Measurements from ENCODE around the gene GPR42. TPM values are rescaled to one million over a fixed set of nuclear protein-coding genes. Genes with fewer than 3 reads are reported as not detected.
"Not testable (repeated sequence)": the region's sequence is repeated elsewhere in the genome, so short reads cannot be mapped to it uniquely, and the experiment has no call there.

GPR42 gene
- total RNA-seq, 1 donor from 2014 or later: not detected

DNA sequence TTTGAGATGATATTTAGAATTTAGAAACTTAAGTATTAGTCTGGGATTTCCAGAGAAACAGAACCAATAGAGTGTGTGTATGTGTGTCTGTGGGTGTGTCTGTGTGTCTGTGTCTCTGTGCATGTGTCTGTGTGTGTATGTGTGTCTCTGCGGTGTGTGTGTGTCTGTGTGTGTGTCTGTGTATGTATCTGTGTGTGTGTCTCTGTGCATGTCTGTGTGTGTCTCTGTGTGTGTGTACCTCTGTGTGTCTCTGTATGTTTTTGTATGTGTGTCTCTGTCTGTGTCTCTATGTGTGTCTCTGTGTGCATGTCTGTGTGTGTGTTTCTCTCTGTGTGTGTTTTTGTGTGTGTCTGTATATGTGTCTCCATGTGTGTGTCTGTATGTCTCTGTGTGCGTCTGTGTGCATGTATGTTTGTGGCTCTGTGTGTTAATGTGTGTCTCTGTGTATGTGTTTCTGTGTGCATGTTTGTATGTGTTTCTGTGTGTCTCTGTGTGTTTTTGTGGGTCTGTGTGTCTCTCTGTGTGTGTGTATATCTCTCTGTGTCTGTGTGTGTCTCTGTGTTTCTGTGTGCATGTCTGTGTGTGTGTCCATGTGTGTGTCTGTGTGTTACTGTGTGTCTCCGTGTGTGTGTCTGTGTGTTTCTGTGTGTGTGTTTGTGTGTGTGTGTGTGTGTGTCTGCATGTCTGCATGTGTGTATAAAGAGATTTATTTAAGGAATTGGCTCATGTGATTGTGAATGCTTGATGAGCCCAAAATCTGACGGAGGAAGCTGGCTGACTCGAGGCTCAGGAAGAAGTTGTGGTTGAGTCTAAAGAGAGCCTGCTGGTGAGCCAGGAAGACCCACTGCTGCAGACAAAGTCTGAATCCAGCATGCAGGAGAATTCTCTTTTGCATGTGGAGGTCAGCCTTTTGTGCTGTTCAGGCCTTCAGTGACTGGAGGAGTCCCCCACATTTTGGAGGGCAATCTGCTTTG, 22.2 kb downstream of the GPR42 start:
- FAIRE-seq (no peak), DNase-seq (ENCODE audit: low spot score in 2 of 2) (no peak)

DNA sequence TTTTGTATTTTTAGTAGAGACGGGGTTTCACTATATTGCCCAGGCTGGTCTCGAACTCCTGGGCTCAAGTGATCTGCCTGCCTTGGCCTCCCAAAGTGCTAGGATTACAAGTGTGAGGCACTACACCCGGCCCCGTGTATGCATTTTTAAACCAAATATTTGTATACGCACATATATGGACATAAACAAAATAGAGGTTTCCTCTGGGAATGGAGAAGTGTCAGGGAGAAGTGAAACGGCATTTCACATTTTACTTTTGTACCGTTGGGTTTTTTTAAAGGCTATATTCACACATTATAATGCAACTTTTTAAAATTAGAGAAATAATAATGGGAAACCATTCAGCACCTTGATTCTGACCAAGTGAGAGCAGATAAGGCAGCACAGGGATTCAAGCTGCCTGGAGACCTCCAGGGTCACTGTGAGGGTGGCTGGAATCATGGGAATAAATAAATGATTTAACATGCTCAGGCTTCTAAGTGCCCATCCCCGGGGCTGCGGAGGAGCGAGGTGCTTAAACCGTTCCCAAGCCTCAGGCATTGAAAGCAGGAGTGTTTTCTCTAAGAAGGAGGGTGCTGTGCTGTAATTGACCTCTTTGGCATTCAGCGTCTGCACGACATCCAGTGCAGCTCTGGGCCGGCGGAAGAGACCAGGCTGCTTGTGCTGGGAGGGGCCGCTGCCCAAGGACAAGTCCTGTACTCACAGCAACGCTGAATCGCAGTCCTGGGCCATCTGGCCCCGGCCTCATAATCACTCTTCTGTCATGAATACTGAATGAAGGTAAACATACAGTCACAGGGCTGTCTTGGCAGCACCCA, 24.7 kb downstream of the GPR42 start:
- DNase-seq (ENCODE audit: low spot score in 2 of 2) (no peak), FAIRE-seq (no peak)

DNA sequence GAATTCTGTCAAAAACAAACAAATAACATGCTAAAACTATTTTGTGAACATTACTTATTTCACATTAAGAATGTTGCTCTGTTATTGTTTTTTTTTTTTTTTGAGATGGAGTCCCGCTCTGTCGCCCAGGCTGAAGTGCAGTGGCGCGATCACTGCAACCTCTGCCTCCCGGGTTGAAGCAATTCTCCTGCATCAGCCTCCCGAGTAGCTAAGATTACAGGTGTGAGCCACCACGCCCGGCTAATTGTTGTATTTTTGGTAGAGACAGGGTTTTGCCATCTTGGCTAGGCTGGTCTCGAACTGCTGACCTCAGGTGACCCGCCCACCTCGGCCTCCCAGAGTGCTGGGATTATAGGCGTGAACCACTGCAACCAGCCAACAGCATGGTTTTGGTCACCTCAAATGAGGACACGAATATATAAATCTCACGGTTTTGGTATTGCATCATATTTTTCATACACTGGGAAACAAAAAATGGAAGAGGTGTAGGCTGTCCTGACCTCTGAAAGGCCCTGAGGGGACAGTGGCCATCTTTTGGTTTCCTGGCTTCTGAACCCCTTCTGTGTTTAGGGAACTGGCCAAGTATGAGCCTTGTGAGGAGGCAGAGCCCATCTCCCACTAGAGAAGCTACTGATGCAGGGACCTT, 25.5 kb downstream of the GPR42 start:
- FAIRE-seq (no peak), DNase-seq (ENCODE audit: low spot score in 2 of 2) (no peak)

DNA sequence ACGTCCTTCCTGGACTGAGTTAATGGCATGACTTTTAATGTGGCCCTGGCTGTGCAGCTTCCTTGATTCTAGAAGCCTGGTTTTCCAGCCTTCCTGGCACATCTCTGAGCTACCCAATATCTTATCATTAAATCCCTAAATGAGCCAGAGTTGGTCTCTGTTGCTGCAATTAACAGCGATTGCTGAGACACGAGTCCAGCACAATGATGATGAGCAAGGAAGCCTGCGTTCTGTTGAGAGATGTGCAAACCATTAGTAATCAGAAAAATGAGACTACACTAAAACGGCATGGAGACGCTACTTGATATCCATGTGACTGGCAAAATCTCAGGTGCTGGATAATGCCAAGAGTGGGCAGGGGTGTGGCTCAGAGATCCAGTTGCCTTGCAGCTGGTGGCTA, 26.2 kb downstream of the GPR42 start:
- FAIRE-seq: no peak
- DNase-seq (ENCODE audit: low spot score in 2 of 2): no peak

DNA sequence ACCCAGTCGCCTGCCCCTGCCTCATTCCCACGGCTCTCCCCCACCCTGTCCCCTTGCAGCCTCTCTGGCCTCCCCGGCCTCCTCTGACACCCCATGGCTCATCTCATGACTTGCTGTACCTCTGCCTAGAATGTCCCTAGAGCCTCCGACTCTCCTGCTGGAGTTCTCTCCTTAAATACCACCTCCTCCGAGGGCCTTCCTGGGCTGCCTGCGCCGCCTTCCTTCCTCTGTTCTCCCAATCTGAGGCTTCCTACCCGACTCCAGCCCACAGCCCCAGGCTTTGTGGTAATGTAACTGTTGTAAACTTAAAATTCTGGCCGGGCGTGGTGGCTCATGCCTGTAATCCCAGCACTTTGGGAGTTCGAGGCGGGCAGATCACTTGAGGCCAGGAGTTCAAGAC, 27.7 kb downstream of the GPR42 start:
- DNase-seq (ENCODE audit: low spot score in 2 of 2) (no peak), FAIRE-seq (no peak)

DNA sequence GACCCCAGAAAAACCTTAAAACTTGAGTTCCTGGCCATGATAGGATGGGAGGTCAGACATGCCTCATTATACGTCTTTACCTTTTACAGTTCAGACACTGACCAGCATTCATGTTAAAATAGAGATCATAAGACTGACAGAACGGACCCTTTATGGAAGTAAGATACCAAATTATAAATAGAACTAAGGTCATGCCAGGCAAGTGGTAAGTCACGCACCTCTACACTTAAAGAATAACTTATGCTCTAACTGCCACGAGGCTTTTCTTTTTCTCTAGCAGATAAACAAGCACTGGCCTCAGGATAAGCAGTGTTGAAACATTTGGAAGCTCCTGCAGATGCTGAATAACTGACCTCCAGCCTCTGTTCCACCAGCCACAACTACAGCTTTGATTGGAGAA, 28.4 kb downstream of the GPR42 start:
- no peak for FAIRE-seq
- DNase-seq (ENCODE audit: low spot score in 2 of 2): no peak

DNA sequence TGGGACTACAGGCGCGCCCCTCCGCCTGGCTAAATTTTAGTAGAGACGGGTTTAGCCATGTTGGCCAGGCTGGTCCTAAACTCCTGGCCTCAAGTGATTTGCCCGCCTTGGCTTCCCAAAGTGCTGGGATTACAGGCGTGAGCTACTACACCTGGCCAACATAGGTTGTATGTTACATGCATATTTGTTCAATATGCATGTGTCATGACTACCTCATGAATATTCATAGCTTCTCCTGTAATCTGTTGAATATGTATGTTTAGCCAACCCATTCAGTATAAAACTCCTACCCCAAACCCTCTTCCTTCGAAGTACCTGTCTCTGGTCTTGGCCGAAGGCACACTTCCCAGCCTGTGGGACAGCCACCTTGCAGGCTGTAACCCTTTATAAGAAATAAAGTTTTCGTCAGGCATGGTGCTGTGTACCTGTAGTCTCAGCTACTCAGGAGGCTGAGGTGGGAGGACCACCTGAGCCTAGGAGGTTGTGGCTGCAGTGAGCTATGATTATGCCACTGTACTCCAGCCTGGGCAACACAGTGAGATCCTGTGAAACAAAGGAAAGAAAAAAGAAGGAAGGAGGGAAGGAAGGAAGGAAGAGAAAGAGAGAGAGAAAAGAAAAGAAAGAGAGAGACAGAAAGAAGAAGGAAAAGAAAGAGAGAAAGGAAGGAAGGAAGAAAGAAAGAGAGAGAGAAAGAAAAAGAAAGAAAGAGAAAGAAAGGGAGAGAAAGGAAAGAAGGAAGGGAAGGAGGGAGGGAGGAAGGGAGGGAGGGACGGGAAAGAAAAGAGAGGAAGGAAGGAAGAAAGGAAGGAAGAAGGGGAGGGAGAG, 29.3 kb downstream of the GPR42 start:
- DNase-seq (ENCODE audit: low spot score in 2 of 2) (no peak), FAIRE-seq (no peak)

DNA sequence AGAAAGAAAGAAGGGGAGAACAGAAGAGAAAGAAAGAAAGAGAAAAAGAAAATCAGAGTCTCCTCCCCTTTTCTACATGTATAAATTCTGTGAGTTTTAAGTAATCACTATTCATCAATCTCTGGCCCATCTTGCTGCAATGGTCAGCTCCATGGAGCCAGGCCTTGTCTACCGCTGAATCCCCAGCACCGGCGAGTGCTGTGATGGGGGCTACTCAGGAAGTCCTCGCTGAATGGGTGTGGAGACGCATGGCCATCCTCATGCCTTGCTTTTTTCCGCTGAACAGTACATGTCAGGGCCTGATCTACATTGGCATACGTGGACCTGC, 29.9 kb downstream of the GPR42 start:
- no peak for DNase-seq (ENCODE audit: low spot score in 2 of 2)
- FAIRE-seq: no peak

DNA sequence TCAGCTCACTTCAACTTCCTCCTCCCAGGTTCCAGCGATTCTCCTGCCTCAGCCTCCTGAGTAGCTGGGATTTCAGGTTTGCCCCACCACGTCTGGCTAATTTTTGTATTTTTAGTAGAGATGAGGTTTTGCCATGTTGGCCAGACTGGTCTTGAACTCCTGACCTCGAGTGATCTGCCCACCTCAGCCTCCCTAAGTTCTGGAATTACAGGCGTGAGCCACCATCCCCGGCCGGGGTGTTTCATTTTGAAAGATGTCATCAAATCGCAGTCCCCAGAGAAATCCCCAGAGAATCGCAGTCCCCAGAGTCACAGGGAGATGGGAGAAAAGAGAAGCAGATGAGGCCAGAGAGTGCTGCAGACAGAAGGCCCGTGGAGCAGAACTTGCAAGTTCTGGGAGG, 30.5 kb downstream of the GPR42 start:
- FAIRE-seq; DNase-seq (ENCODE audit: low spot score in 2 of 2): not testable (repeated sequence)

DNA sequence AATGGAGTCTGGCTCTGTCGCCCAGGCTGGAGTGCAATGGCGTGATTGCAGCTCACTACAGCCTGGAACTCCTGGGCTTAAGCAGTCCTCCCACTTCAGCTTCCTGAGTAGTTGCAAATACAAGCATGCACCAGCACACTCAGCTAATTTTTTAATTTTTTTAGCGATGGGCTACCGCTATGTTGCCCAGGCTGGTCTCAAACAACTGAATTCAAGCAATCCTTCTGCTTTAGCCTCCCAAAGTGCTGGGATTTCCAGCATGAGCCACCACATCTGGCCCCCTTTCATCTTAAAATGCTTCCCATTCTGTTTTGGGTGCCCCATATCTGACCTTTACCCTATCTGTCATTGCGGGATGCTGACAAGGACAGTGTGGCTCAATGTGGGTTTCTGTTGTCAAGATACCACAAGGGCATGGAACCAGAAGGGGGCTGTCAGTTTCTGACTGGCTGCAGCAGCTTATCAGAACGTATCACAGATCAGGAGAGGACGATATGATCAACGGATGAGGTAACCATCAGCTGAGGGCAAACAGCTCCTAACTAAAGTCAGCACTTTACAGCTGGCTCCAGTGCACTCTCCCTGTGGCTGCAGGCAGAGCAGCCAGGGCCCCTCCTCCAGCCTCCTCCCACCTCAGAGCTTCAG, 32.4 kb downstream of the GPR42 start:
- no peak for FAIRE-seq
- no peak for DNase-seq (ENCODE audit: low spot score in 2 of 2)

DNA sequence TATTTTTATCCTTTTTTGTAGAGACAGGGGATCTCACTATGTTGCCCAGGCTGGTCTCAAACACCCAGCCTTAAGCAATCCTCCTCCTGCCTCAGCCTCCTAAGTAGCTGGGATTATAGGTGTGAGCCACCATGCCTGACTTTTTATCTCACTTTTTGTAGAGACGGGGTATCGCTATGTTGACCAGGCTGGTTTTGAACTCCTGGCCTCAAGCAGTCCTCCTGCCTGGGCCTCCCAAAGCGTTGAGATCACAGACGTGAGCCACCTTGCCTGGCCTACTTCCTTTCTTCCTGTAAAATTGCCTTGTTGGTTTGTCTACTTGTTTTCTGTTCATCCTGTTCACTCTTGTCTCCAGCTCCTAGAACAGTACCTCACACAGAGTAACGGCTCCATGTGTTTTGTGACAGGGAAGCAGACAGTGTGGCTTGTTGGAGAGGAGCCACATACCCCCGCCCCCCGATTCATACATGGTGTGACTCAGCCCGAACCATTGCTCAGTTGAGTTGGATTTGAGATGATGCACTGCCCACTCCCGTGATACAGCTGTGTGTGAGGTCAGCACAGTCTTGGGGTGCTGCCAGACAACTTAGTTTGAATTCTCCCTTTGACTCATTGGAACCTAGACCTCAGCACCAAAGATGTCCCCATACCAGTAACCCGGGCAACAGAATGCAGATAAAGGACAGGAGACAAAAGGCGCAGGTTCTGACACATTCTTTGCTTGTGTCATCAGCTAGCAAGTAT, 34.2 kb downstream of the GPR42 start:
- DNase-seq (ENCODE audit: low spot score in 2 of 2) (peak in 1 of 2 donors; percentile 25), FAIRE-seq (no peak)

DNA sequence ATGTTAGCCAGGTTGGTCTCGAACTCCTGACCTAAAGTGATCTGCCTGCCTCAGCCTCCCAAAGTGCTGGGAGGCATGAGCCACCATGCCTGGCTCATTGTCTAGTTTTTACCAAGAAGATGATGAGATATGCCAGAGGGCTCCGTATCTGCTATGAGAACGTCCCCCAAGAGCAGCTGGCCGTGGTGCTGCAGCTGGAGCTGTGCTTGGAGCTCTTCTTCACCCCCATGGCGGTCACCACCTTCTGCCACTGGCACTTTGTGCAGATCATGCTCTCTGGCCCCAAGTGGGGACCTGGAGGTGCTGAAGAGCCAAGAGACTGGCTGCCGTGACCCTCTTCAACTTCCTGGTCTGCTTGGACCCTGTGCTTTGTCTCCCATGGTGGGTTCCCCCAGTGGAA, 36.8 kb downstream of the GPR42 start:
- DNase-seq (ENCODE audit: low spot score in 2 of 2) (no peak), FAIRE-seq (no peak)

DNA sequence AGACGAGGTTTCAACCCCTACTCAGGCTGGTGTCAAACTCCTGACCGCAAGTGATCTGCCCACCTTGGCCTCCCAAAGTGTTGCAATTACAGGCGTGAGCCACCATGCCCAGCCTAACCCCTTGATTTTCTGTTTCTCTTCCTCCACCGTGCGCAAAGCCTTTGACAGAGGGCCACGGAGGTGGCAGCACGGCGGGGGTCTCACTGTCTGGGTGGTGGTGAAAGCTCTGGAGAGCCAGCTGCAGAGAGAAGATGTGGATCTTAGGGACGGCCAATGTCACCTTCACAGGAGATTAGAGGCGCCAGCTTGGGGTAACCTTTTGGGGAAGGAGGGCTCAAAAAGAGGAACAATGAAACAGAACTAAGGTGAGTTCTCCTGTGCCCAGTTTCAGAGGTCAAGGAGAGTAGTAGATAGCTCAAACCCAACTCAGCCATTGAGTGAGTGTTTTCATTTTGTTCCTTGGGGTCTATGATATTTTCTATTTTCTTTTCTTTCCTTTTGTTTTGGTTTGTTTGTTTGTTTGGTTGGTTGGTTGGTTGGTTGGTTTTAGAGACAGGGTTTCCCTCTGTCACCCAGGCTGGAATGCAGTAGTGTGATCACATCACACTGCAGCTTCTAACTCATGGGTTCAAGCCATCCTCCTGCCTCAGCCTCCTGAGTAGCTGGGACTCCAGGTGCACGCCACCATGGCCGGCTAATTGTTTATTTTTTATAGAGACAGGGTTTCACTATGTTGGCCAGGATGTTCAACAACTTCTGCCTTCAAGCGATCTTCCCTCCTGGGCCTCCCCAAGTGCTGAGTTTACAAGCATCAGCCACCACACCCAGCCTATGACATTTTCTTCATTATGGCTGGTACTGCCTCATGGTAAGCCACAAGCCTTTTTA, 37.7 kb downstream of the GPR42 start:
- no peak for DNase-seq (ENCODE audit: low spot score in 2 of 2)
- FAIRE-seq: no peak

DNA sequence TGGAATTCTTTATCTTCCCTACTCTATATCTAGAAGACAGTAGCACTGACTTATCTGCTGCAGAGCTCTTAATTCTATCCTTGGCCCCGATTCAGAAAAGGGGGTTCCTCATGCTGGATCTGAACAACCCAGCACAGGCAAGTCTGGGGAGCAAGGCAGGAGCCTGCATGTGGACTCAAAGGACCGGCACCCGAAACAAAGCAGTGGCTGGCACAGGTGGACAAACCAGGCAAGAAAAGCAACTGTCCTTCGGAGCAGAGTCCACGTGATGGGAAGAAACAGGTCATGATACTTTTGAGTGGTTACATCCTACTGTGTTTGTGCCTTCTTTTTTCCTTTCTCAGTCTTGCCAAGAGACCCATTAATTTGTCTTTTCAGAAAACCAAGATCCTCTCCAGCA, 38.3 kb downstream of the GPR42 start:
- DNase-seq (ENCODE audit: low spot score in 2 of 2) (no peak), FAIRE-seq (no peak)

DNA sequence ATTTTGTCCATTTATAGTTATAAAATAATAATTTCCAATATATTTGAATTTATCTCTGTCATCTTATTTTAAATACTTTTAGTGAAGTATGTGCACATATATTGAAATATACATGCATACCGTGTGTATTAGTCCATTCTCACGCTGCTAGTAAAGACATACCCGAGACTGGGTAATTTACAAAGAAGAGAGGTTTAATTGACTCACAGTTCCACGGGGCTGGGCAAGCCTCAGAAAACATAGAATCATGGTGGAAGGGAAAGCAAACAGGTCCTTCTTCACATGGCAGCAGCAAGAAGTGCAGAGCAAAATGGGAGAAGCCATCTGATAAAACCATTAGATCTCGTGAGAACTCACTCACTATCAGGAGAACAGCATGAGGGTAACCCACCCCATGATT, 39.6 kb downstream of the GPR42 start:
- DNase-seq (ENCODE audit: low spot score in 2 of 2): no peak
- no peak for FAIRE-seq

DNA sequence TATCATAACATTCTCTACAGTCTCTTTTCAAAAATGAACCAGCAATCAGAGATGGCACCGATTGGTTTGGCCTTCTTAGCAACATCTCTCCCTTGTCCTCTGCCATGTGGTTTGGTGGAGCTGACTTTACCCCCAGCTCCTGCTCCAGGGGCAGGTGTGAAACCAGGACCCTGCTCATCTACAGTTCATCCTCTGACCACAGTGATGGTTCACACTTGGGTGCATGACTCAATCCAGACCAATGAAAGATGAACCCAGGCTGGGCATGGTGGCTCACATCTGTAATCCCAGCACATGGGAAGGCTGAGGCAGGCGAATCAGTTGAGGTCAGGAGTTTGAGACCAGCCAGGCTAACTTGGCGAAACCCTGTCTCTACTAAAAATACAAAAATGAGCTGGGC, 43.6 kb downstream of the GPR42 start:
- no peak for FAIRE-seq
- no peak for DNase-seq (ENCODE audit: low spot score in 2 of 2)

DNA sequence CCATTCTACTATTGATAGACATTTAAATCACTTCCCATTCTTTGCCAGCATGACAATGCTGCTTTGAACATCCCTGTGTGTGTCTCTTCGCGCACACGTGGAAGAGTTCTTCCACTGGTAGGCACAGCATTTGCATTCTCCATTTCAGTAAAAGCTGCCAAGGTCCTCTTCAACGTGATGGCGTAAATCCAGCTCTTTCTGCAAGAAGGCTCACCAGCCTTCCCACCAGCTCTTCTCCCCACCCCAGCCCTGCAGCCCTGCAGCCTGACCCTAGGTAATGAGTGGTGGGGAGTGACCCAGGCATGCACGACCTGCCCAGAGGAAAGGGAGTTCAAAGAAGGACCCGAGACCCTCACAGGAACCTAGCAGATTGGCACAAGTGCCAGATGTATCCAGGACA, 45.5 kb downstream of the GPR42 start:
- DNase-seq (ENCODE audit: low spot score in 2 of 2) (no peak), FAIRE-seq (no peak)

DNA sequence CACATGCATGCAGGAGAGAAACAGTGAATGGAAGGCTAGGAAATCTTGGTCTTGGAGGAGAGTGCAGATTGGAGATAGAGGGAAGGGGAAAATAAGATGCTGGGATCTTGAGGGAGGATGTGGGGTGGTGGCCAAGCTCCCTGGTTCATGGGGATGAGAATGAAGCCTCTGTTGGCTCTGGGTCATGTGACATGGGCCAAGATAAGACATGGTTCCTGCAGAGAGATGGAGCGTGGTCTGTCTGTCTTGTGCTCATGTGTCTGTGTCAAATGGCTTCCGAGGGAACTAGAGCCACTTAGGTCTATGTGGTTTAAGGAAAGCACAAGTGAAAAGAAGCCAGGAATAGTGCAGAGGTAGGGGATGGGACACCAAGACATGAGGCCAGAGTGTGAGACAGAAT, 46.4 kb downstream of the GPR42 start:
- FAIRE-seq: no peak

More for the DNA sequence above, 46.4 kb downstream of the GPR42 start:
- DNase-seq (ENCODE audit: low spot score in 2 of 2): no peak

All from frontal cortex (tissue), 4 donors.